A673 (cell line): ENCODE results near the gene VDAC1.

Experiments used
- CTCF ChIP-seq: fragments of 300-800, 200-600 bp; sonication (generic); conservative IDR thresholded peaks from 2 replicates; pipeline ENCODE4 v1.5.1; 2017; ENCODE audit warnings: low read depth, mild to moderate bottlenecking, antibody characterized with exemption, low read length, moderate library complexity, mixed read lengths
- EZH2 ChIP-seq: fragments of 200-600 bp; sonication (generic); IDR thresholded peaks from 2 replicates; pipeline ENCODE4 v1.6.1; 2017; ENCODE audit warnings: borderline replicate concordance, low read depth, mild to moderate bottlenecking, mixed read lengths, antibody characterized with exemption, low read length; ENCODE audit not compliant: poor library complexity, severe bottlenecking

- TF ChIP-seq CTCF (no peak), EZH2 (no peak)
These were observed 47.7 kb downstream of the VDAC1 start for GRCh38 chr5:133957080-133957479.
